Neural progenitor cell (in vitro differentiated cells): Measurements from ENCODE around the gene CYBC1.

Source experiments
- EZH2 ChIP-seq: fragments of 200-600 bp; sonication (generic); IDR thresholded peaks from 2 replicates; pipeline ENCODE4 v1.6.1; 2017; ENCODE audit warnings: antibody characterized with exemption, mild to moderate bottlenecking, moderate library complexity
- EZH2phosphoT487 ChIP-seq: fragments of 200-600 bp; sonication (generic); IDR thresholded peaks from 2 replicates; pipeline ENCODE4 v1.6.1; 2017; ENCODE audit warnings: antibody characterized with exemption
- TF ChIP-seq, protein P1 (sequence below): fragments of 200-600 bp; sonication (generic); IDR thresholded peaks from 2 replicates; pipeline ENCODE4 v1.5.1; 2017; ENCODE audit warnings: antibody characterized with exemption, mild to moderate bottlenecking

DNA sequence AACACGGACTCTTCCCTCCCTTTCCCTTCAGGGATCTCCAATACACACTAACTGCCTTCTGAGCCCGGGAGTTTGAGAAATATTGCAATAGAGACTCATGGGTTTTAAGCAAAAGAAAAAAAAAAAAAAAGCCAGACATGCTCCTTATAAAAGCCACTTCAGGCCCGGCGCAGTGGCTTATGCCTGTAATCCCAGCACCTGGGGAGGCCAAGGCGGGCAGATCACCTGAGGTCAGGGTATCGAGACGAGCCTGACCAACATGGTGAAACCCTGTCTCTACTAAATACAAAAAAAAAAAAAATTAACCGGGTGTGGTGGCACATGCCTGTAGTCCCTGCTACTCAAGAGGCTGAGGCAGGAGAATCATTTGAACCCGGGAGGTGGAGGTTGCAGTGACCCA lies 34.8 kb downstream of the CYBC1 start:
- TF ChIP-seq EZH2 (no peak), EZH2phosphoT487 (no peak)
- TF ChIP-seq, protein P1, sequence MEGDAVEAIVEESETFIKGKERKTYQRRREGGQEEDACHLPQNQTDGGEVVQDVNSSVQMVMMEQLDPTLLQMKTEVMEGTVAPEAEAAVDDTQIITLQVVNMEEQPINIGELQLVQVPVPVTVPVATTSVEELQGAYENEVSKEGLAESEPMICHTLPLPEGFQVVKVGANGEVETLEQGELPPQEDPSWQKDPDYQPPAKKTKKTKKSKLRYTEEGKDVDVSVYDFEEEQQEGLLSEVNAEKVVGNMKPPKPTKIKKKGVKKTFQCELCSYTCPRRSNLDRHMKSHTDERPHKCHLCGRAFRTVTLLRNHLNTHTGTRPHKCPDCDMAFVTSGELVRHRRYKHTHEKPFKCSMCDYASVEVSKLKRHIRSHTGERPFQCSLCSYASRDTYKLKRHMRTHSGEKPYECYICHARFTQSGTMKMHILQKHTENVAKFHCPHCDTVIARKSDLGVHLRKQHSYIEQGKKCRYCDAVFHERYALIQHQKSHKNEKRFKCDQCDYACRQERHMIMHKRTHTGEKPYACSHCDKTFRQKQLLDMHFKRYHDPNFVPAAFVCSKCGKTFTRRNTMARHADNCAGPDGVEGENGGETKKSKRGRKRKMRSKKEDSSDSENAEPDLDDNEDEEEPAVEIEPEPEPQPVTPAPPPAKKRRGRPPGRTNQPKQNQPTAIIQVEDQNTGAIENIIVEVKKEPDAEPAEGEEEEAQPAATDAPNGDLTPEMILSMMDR, result no peak
